ENCODE data around the gene MYADML2.

GRCh38 chr17:81968850-81969812 is 22.1 kb upstream of the MYADML2 start:
- TF ChIP-seq CTCF (IDR thresholded peaks at IDR 0.05 in 4 of 5, conservative IDR thresholded peaks at IDR 0.05 in 1 of 5) = no peak
- no peak for TF ChIP-seq POLR2A (IDR thresholded peaks at IDR 0.05)
